Epithelial cell of proximal tubule (primary cell): ENCODE results near the gene PRKN. TPM values are rescaled to one million over a fixed set of nuclear protein-coding genes. Genes with fewer than 3 reads are reported as not detected.

Source experiments
- DNase-seq: peaks from one replicate; pipeline ENCODE4 v3.0.0-alpha.2; 2011; ENCODE audit warnings: low read depth
- H3K4me3 ChIP-seq: 2 replicates; pipeline ENCODE4 v1.5.1; 2011; ENCODE audit warnings: low read depth, mild to moderate bottlenecking, low read length
- CTCF ChIP-seq: conservative IDR thresholded peaks from 2 replicates; pipeline ENCODE4 v1.5.1; 2012; ENCODE audit warnings: low read depth, mild to moderate bottlenecking, low read length
- total RNA-seq: library from RNA; depleted of rRNA; stranded (reverse); fragments of >200 nt; gene quantifications from 2 replicates; pipeline ENCODE4 v1.2.3, GENCODE V29; 2015

Gene PRKN
- total RNA-seq, 1 donor from 2014 or later: 0.58 TPM

DNA sequence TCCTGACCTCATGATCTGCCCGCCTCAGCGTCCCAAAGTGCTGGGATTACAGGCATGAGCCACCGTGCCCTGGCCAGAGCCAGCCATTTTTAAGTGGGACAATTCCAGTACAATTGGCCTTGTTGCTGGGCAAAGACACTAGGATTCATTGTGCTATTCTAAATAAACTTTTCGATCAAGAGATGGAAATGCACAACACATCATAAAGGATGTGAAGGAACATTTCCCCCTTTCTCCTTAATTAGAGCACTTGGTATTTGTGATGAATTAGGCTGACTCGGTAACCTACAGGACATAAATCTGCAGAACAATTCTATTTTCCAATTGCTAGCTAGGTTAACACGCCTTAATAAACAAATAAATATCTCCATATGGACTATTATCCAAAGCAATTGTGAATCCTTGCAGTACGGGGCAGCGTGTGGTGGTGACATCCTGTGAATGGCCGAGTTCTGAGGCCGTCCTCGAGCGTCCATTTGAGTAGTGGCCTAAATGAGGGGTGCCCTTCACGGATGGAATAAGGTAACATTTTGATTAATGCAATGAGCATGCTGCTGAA, 1047.5 kb downstream of the PRKN start:
- DNase-seq: no peak
- no peak for TF ChIP-seq CTCF
- no peak overlapping the region for H3K4me3 ChIP-seq

GRCh38 chr6:161677188-161677587, 1050.4 kb downstream of the PRKN start:
- H3K4me3 ChIP-seq: no peak overlapping the region
- no peak for DNase-seq
- TF ChIP-seq CTCF: no peak

DNA sequence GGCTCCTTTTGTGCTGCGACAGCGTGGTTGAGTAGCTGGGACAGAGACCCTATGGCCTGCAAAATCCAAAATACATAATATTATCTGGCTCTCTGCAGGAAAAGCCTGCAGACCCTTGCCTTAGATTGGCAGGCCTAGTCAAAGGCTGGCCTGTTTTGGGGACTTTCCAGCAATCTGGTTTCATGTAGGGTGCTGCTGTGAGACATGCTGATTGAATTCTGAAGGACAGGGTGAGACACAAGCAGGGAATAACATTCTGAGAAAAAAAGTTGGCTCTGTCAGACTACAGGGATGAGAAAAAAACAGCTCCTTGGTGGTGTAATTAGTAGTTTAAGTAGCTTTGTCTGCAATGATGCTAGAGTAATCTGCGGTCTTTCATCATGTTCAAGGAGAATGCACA, 1051.0 kb downstream of the PRKN start:
- no peak overlapping the region for H3K4me3 ChIP-seq
- DNase-seq: no peak
- no peak for TF ChIP-seq CTCF

GRCh38 chr6:161674930-161675682, 1052.5 kb downstream of the PRKN start:
- DNase-seq: no peak
- no peak overlapping the region for H3K4me3 ChIP-seq
- no peak for TF ChIP-seq CTCF

- H3K4me3 ChIP-seq: no peak overlapping the region
- no peak for TF ChIP-seq CTCF
- DNase-seq: no peak
These were observed 1054.5 kb downstream of the PRKN start for GRCh38 chr6:161673026-161673425.

DNA sequence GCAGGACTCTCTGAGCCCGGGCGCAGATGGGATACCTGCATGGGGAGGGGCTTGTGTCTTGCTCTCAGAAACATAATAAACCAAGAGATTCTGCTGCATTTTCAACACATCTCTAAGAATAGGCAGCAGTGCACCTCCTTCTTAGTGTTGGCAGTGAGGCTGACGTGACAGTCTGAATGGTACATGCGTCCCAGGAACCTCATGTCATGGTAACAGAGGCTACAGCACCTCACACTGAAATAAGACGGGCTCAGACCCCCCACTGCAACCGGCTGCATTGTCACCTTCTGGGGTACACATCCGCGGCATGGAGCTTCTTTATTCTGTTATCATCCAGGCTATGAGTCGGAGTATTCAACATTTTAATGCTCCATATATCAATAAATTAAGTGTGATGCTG, 1056.4 kb downstream of the PRKN start:
- no peak for DNase-seq
- no peak overlapping the region for H3K4me3 ChIP-seq
- no peak for TF ChIP-seq CTCF

GRCh38 chr6:161668665-161669064, 1058.9 kb downstream of the PRKN start:
- no peak overlapping the region for H3K4me3 ChIP-seq
- TF ChIP-seq CTCF: no peak
- no peak for DNase-seq
